Measurements from ENCODE around the gene ARL2BP. TPM values are rescaled to one million over a fixed set of nuclear protein-coding genes. Genes with fewer than 3 reads are reported as not detected.

ARL2BP gene
- total and polyA plus RNA-seq, 2 of the 13 experiments (the other 11 are each of a cell fraction or from before 2014, with no cell fraction given), result 64.3 to 67.6 TPM

GRCh38 chr16:57284209-57284951 is 39.3 kb downstream of the ARL2BP start, which contains the start of gene PLLP (continued):
- TF ChIP-seq NFIC (IDR thresholded peaks at IDR 0.05; ENCODE audit: low read length) (no peak), PBX3 (CRISPR knock-in tag; IDR thresholded peaks at IDR 0.05; ENCODE audit: borderline replicate concordance) (peak; percentile 90; the same call in 1 of the 2 replicates), NCOA2 (CRISPR knock-in tag; IDR thresholded peaks at IDR 0.05) (no peak; the same call in 1 of the 2 replicates), TIGD3 (CRISPR knock-in tag; IDR thresholded peaks at IDR 0.05; ENCODE audit: borderline replicate concordance) (no peak), ETV5 (CRISPR knock-in tag; IDR thresholded peaks at IDR 0.05; ENCODE audit: borderline replicate concordance) (no peak), ZNF777 (CRISPR knock-in tag; IDR thresholded peaks at IDR 0.05) (peak; percentile 99), SETDB1 (CRISPR knock-in tag; IDR thresholded peaks at IDR 0.05; ENCODE audit: borderline replicate concordance) (no peak), TBX2 (CRISPR knock-in tag; IDR thresholded peaks at IDR 0.05; ENCODE audit: borderline replicate concordance) (peak; percentile 96), ZBTB26 (CRISPR knock-in tag; IDR thresholded peaks at IDR 0.05; ENCODE audit: borderline replicate concordance) (peak; percentile 71; the same call in 1 of the 2 replicates), ZFP91 (CRISPR knock-in tag; IDR thresholded peaks at IDR 0.05; ENCODE audit: borderline replicate concordance) (peak; percentile 97), GATAD1 (CRISPR knock-in tag; IDR thresholded peaks at IDR 0.05) (no peak), KAT2B (IDR thresholded peaks at IDR 0.05; ENCODE audit: borderline replicate concordance, low read depth, low read length) (no peak), KAT7 (CRISPR knock-in tag; IDR thresholded peaks at IDR 0.05; ENCODE audit: borderline replicate concordance) (peak; percentile 96; the same call in 1 of the 2 replicates), ZNF576 (CRISPR knock-in tag; IDR thresholded peaks at IDR 0.05) (peak; percentile 42), CREM (IDR thresholded peaks at IDR 0.05) (no peak), CREM (CRISPR knock-in tag; IDR thresholded peaks at IDR 0.05) (0 out of 2 replicates have a peak, but pooled peaks have one; percentile 18), SRY (CRISPR knock-in tag; IDR thresholded peaks at IDR 0.05) (peak; percentile 97), ZNF383 (CRISPR knock-in tag; IDR thresholded peaks at IDR 0.05; ENCODE audit: borderline replicate concordance) (no peak), MNT (IDR thresholded peaks at IDR 0.05) (no peak)
